ENCODE data around the gene TLK1. TPM values are rescaled to one million over a fixed set of nuclear protein-coding genes. Genes with fewer than 3 reads are reported as not detected.
A peak's percentile ranks its signal among the peaks of the same experiment; 100 is the strongest.
"Not testable (repeated sequence)": the region's sequence is repeated elsewhere in the genome, so short reads cannot be mapped to it uniquely, and the experiment has no call there.

TLK1 gene
- total RNA-seq, 2 donors from 2014 or later, result 69.5 to 82.8 TPM

DNA sequence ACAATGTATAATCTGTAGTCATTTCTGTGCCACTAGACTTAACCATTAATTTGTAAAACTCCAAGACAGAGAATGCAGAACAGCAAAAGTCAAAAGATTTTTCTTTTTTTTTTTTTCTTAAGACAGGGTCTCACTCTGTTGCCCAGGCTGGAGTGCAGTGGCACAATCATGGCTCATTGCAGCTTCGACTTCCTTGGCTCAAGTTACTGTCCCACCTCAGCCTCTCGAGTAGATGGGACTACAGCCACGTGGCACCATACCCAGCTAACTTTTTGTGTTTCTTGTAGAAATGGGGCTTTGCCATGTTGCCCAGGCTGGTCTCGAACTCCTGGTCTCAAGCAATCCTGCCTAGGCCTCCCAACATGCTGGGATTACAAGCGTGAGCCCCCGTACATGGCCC lies 80.1 kb downstream of the TLK1 start:
- Histone ChIP-seq H3K4me3 (no peak overlapping the region), H3K36me3 (no peaks in the 10 kb centered on the region), H3K4me1 (peaks cover 3% of the 10 kb centered on the region), H3K9me3 (no peaks in the 10 kb centered on the region), H3K27me3 (no peaks in the 10 kb centered on the region), H3K27ac (no peak overlapping the region), H3K9ac (ENCODE audit: low read depth in 2 of 2, low read length in 2 of 2) (no peak overlapping the region)
- no peak for DNase-seq
- intact Hi-C loops (cut with DNase I), result no loop called here
- TF ChIP-seq, protein P1, sequence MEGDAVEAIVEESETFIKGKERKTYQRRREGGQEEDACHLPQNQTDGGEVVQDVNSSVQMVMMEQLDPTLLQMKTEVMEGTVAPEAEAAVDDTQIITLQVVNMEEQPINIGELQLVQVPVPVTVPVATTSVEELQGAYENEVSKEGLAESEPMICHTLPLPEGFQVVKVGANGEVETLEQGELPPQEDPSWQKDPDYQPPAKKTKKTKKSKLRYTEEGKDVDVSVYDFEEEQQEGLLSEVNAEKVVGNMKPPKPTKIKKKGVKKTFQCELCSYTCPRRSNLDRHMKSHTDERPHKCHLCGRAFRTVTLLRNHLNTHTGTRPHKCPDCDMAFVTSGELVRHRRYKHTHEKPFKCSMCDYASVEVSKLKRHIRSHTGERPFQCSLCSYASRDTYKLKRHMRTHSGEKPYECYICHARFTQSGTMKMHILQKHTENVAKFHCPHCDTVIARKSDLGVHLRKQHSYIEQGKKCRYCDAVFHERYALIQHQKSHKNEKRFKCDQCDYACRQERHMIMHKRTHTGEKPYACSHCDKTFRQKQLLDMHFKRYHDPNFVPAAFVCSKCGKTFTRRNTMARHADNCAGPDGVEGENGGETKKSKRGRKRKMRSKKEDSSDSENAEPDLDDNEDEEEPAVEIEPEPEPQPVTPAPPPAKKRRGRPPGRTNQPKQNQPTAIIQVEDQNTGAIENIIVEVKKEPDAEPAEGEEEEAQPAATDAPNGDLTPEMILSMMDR (IDR thresholded peaks at IDR 0.05), result no peak

- H3K9ac ChIP-seq (ENCODE audit: low read depth in 2 of 2, low read length in 2 of 2); H3K27me3 ChIP-seq; H3K27ac ChIP-seq; intact Hi-C loops (cut with DNase I); H3K36me3 ChIP-seq; H3K9me3 ChIP-seq; DNase-seq; H3K4me3 ChIP-seq; H3K4me1 ChIP-seq: not testable (repeated sequence)
Measured at GRCh38 chr2:171076422-171076821, 84.3 kb downstream of the TLK1 start.

GRCh38 chr2:171072164-171072563 lies 88.5 kb downstream of the TLK1 start:
- DNase-seq, result peak; percentile 29
- Histone ChIP-seq H3K27me3 (no peaks in the 10 kb centered on the region), H3K9me3 (no peaks in the 10 kb centered on the region), H3K36me3 (no peaks in the 10 kb centered on the region), H3K9ac (ENCODE audit: low read depth in 2 of 2, low read length in 2 of 2) (no peak overlapping the region), H3K4me3 (no peak overlapping the region), H3K27ac (no peak overlapping the region), H3K4me1 (no peaks in the 10 kb centered on the region)
- intact Hi-C loops (cut with DNase I), result no loop called here
- TF ChIP-seq, protein P1 (IDR thresholded peaks at IDR 0.05), result no peak

DNA sequence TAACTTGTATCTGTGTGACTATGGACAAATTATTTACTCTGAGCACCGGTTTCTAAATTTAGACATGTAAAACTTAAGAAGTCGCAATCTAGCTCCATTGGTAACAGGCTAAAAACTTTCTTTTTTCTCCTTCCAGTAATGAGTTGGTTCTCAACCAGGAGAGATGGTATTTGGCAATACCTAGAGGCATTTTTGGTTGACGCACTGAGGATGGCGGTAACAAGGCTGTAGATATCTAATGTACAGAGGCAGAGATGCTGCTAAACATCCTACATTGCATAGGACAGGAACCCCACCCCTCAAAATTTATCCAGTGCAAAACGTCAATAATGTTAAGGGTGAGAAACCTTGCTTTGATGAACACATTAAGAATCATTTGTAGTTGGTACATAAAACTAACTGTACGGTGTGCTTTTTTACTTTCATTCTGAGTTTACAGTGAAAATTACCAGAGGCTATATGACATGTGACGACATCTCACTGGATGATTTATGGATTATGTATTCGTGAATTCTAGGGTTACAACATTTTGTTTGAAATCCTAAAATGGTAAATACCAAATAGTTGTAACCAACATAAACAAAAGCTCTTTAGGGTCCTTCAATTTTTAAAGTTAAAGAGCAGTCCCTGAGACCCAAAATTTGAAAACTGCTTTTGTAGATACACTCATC lies 91.3 kb downstream of the TLK1 start:
- no peaks in the 10 kb centered on the region for H3K9me3 ChIP-seq
- no peak for DNase-seq
- intact Hi-C loops (cut with DNase I), result no loop called here
- no peak overlapping the region for H3K9ac ChIP-seq (ENCODE audit: low read depth in 2 of 2, low read length in 2 of 2)
- no peaks in the 10 kb centered on the region for H3K27me3 ChIP-seq
- H3K27ac ChIP-seq, result no peak overlapping the region
- TF ChIP-seq, protein P1 (IDR thresholded peaks at IDR 0.05), result no peak
- H3K4me1 ChIP-seq, result no peaks in the 10 kb centered on the region
- H3K4me3 ChIP-seq, result no peak overlapping the region
- H3K36me3 ChIP-seq, result no peaks in the 10 kb centered on the region

DNA sequence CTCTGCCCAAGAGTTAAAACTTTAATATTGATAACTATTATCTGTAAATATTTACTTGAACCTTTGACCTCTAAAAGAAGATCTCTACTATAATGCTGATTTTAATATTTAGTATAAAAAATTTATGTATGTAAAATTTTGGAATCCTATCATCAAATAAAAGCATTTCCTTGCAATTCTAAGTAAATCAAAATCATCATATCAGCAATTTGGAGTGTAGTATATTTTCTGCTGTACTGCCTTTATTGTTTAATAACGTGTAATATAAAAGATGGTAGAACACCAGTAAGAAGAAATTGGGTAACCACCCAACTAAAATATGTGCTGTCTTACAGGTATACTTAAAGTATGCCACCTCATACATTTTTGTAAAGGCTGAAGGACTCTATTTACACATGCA lies 94.6 kb downstream of the TLK1 start:
- Histone ChIP-seq H3K4me3 (no peak overlapping the region), H3K36me3 (no peaks in the 10 kb centered on the region), H3K27me3 (no peaks in the 10 kb centered on the region), H3K9ac (ENCODE audit: low read depth in 2 of 2, low read length in 2 of 2) (no peak overlapping the region), H3K4me1 (no peaks in the 10 kb centered on the region), H3K27ac (no peak overlapping the region), H3K9me3 (no peaks in the 10 kb centered on the region)
- no peak for DNase-seq
- TF ChIP-seq, protein P1 (IDR thresholded peaks at IDR 0.05), result no peak
- intact Hi-C loops (cut with DNase I), result no loop called here

DNA sequence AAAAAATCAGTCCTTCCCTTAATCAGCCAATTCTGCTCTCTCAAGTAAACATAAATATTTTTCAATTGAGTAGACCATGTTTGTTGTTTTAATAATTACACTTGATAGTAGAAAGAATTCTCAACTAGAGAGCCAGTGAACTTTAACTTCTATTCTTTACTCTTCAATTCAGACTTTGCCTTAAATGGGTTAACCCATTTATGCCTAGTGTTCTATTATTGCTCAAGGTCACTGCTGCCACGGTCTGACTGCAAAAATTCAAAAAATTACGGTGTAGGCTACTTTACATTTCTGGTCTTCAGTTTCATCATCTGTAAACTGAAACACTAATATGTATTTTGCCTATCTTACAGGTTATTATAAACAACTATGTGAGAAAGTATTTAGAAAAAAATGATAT lies 103.1 kb downstream of the TLK1 start:
- Histone ChIP-seq H3K27ac (no peak overlapping the region), H3K27me3 (no peaks in the 10 kb centered on the region), H3K9me3 (no peaks in the 10 kb centered on the region), H3K36me3 (no peaks in the 10 kb centered on the region), H3K9ac (ENCODE audit: low read depth in 2 of 2, low read length in 2 of 2) (no peak overlapping the region), H3K4me1 (no peaks in the 10 kb centered on the region), H3K4me3 (no peak overlapping the region)
- intact Hi-C loops (cut with DNase I), result no loop called here
- DNase-seq, result no peak
- TF ChIP-seq, protein P1 (IDR thresholded peaks at IDR 0.05), result no peak
